Stimulated activated CD4-positive, alpha-beta T cell treated with anti-CD3 and anti-CD28 coated beads, Interleukin-1b, Interleukin-23, amount 100 ng/mL, for 48 hours (primary cell): ENCODE measurements around the gene ALOX15.
"Not testable (repeated sequence)": the region's sequence is repeated elsewhere in the genome, so short reads cannot be mapped to it uniquely, and the experiment has no call there.

Experiments used
- DNase-seq: peaks from one replicate; pipeline ENCODE4 v3.0.0-alpha.2; 2020

ALOX15 gene

DNA sequence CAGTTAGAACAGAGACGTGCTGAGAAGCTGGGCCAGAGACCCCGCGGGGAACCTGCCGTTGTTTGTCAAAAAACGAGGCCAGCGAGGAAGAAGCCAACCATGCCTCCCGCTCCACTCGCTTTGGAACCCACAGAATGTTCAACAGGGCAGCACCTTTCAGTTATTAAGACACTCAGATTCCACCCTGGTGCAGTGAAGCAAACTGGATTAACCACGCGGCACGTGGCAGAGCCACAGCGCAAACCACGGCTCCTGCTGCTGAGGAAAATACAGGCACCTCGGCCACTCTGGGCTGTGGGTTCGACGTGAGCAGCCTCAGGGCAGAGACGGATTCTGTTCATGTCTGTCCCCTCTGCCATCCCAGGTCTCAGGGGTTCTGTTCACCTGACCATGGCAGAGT, 24.4 kb downstream of the ALOX15 start:
- no peak for DNase-seq

DNA sequence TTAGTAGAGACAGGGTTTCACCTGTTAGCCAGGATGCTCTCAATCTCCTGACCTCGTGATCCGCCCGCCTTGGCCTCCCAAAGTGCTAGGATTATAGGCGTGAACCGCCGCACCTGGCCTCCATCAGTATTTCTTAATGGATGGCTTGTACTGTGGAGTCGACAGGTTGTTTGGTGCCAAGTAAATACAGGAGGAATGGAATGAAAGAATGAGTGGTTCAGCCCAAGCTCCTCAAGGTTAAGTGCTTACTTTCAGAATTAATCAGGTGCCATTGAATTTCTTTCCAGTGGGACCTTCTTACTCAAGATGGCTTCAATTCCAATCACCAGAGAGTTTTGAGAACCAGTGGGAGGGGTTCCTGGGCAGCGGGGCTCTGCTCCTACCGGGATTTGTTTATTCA, 25.0 kb downstream of the ALOX15 start:
- no peak for DNase-seq

DNA sequence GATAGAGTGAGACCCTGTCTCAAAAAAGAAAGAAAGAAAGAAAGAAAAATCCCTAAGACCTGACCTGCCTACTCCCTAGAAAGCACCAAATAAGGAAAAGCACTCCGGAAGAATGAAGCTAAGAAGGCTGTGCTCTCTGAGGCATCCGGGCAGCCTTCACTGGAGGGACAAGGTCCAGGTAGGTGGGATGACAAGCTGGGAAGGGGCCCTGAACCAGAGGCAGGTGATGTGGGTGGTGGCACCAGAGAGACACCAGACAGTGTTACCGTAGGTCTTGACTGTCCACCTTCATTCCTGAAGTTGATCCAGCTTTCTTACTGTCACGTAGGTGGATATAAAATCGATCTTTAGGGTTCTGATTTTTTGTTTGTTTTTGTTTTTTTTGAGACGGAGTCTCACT, 30.8 kb downstream of the ALOX15 start:
- DNase-seq: no peak

DNA sequence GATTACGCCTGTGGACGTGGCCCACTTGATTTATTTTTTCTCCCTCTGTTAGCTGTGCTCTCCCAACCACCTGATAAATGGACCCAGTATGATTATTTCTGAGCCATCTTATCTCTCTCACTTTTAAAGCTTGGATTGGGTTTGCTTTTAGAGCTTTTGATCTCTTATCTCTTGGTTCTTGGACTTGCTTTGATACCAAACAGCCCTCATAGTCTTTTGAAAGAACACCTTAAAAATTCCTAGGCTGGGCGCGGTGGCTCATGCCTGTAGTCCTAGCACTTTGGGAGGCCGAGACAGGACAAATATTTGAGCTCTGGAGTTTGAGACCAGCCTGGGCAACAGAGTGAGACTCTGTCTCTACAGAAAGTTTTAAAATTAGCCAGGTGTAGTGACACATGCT, 31.3 kb downstream of the ALOX15 start:
- DNase-seq: no peak

DNA sequence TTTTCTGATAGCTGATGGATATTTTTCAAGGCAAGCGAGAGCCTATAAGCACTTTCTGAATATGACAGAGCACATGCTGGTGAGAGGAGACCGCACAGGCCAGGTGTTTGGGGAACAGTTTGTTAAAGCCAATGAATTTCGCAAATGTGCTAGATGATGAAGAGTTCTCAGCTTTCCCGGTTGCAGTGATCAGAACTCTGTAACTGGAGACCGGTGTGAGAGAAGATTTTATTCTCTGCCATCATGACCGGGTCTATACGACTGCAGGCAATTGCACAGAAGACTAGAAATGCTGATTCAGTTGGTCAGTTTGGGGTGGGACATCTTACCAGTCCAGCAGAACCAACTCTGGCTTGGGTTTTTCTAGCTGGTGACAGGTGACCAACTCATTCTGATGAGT, 31.7 kb downstream of the ALOX15 start:
- no peak for DNase-seq

DNA sequence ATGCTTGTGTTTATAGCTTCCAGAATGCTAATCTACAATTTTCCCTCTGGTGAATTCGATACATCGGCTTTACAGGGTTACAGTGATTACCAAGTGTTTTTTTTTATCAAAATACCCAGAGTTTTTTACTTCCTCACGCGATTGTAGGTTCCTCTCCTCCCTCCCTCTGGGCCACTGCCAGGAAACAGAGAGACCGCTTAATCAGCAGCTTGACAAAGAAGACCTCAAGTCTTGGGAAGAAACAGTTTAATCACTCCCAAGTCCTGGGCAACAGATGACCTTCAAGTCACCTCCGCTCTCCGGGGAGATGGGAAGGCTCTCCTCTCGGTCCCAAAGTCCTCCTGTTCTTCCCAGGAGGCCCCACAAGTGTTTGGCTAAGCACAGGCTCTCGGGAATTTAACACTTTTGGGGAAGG, 33.7 kb downstream of the ALOX15 start:
- no peak for DNase-seq

DNA sequence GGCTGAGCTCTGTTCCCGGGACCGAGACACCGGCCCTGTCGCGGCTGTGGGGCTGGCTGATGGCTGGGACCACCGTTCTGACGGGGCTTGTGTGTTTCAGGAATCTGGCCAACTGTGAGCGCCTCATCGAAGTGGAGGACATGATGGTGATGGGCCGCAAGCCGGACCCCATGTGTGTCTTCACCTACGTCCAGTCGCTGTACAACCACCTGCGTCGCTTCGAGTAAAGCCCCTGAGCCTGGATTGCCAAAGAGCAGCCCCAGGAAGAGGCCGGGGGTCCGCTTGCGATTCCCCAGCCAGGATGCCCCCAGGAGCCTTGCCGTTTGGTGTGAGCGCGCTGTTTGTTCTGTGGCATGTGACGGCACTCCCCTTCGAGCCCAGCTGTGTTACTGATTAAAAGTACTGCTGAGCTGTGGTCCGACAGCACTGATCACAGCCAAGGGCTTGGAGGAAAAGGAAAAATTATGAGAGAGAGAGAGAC, 34.2 kb downstream of the ALOX15 start:
- no peak for DNase-seq

DNA sequence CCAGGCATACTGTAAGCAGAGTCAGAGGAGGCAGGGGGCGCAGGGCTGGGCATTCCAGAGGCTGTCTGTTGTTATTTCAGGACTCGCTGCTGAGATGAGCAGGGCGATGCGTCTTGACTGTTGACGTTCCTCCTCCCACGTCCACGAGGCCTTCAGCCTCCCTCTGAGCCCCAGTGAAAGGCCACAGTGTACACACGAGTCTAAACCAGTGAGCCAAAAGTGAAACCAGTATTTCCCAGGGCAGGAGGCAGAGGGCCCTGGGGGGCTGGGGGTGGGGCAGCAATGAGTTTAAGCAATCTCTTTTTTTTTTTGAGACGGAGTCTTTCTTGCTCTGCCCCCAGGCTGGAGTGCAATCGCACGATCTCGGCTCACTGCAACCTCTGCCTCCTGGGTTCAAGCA, 35.7 kb downstream of the ALOX15 start:
- DNase-seq: no peak

DNA sequence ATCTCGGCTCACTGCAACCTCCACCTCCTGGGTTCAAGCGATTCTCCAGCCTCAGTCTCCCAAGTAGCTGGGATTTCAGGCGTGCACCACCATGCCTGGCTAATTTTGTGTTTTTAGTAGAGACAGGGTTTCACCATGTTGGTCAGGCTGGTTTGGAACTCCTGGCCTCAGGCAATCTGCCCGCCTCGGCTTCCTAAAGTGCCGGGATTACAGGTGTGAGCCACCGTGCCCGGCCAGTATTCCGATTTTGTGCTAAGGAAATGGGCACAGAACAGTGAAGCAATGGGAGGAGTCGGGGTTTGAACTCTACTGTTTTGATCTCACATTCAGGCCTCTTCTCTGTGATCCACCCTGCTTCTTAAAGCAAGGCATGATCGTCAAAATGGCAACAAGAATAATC, 36.7 kb downstream of the ALOX15 start:
- not testable (repeated sequence) for DNase-seq

DNA sequence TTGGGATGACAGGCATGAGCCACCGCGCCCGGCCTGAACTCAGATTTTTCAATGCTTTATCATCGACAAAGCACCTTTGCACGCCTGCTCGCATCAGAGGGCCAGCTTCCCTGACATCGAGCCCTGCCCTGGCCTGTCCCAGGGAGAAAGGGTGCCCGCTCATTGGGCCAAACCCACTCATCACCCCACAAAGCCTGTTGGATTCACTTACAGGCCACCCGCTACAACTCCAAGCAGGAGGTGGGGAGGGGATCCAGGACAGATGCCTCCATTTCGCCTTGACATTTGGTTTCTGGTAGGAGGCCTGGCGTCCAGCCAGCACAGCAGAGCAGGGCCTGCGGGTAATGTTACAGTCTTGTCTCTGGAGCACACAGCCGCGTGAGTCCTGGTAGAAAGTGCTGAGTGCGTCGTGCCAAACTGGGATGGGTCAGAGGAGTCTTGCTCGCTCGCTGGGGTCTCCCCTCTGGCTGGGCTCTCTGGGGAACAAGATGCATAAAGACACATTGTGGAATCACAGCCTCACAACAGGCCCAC, 37.3 kb downstream of the ALOX15 start:
- DNase-seq: no peak

DNA sequence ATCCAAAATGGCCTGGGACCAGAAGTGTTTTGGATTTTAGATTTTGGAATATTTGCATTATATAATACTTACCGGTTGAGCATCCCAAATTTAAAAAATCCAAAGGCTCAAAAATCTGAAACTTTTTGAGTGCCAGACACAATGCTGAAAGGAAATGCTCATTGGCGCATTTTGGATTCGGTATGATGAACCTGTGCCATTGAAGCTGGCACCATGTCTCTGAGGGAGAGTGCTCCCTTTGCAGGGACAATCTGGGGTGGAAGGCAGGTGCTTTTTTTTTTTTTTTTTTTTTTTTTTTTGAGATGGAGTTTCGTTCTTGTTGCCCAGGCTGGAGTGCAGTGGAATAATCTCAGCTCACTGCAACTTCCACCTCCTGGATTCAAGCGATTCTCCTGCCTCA, 39.4 kb downstream of the ALOX15 start:
- no peak for DNase-seq

DNA sequence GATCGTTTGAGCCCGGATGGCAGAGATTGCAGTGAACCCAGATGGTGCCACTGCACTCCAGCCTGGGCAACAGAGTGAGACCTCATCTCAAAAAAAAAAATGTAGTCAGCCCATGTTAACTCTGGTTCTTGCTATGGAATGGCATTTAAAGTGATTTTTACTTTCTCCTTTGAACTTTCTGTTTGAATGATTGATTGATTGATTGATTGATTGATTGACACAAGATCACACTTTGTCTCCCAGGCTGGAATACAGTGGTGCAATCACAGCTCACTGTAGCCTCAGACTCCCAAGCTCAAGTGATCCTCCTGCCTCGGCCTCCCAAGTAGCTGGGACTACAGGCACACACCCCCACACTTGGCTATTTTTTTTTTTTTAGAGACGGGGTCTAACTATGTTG, 40.2 kb downstream of the ALOX15 start:
- DNase-seq: no peak

DNA sequence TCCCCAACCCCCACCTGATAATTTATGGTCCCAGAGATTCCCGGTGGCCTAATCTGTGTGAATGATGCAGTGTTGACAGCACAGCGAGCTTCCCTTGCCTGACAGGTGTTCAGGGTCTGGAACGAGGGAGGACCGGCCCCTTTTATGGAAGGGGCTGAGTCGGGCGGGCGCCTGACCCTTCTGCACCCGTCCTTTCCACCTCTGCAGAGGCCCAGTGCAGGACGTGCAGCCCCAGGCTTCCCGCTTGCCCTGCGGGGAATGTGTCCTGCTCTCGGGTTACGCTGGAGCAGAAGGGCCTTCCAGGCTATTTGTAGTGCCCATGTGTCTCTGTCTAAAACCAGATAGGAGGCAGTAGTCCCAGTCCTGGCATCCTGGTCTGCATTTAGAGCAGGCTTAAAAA, 40.9 kb downstream of the ALOX15 start:
- no peak for DNase-seq

DNA sequence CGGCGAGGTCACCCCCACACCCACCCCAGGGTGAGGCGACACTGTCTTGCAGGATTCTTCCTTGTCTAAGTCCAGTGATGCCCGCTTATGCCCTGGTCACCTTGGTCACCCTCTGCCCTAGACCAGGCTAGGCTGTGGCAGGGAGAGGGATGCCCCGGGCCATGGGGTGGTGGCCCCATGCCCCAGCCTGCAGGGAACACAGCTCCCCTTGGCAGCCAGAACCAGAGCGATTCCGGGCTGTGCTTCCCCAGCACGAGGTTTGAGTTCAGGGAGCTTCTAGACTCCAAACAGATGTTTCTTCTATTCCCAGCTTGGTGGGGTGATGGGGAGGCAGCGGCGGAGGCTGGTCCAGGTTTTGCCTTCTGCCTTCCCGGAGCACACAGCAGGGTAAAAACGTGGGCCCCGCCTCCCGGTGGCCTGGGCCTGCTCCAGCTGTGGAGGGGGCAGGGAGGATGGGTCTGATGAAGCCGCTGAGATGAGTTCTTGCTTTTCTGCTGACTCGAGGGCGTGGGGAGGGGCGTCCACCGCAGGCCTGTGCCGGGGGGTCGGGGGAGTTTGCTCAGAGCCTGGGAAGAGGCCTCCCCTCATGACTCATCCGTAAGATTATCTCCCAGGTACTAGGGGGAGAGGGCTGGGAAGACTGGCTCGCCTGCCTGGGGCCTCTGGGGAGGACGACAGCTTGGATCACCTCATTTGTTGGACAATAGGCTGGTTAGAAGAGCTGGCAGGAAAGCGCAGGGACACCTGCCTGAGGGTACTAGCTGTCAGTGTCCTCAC, 41.8 kb downstream of the ALOX15 start:
- DNase-seq: no peak

DNA sequence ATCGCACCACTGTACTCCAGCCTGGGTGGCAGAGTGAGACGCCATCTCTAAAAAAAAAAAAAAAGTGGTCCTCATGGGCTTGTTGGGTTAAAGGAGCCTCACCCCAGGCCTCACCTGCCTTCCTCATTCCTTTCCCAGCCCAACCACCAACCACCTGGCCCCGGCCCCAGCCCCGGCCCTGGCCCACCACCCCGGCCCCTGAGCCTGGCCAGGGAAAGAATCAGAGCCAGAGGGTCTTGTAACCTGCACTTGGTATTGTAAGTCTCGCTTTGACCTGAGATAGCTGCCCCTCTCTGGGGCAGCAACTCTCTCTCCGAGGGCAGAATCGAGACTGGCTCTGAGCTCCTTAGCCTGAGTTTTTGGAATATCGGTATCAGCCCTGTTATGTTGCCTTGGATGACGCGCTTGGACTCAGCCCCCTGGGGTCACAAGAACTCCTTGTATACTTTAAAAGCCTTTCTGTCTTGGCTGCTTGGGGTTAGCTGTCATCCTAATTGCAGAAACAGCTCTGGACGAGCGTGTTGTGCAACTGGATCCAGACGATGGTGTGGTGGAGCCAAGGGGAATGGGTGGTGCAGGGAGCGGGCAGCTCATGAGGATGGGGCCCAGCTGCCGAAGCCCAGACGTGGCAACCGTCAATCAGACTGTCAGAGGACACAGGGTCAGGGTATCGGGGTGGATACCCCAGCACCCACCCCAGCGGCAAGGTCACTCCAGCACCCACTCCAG, 42.5 kb downstream of the ALOX15 start:
- DNase-seq: no peak

DNA sequence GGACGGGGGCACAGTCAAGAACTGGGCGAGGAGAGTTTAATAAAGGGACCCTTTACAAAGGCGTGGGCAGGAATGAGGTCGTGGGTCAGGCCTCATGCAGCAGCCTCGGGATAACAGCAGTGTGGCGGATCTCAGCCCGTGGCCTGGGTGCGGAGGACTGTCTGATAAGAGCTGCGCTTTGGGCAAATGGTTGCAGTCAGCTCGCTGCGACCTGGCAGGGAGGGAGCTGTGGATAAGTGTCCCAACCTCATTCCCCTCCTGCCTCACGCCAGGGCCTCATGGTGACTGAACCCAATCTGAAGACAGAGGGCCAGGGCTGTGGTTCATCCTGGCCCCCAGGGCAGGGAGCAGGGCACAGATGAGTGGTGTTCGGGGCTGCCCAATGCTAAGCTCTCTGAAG, 43.5 kb downstream of the ALOX15 start:
- no peak for DNase-seq

DNA sequence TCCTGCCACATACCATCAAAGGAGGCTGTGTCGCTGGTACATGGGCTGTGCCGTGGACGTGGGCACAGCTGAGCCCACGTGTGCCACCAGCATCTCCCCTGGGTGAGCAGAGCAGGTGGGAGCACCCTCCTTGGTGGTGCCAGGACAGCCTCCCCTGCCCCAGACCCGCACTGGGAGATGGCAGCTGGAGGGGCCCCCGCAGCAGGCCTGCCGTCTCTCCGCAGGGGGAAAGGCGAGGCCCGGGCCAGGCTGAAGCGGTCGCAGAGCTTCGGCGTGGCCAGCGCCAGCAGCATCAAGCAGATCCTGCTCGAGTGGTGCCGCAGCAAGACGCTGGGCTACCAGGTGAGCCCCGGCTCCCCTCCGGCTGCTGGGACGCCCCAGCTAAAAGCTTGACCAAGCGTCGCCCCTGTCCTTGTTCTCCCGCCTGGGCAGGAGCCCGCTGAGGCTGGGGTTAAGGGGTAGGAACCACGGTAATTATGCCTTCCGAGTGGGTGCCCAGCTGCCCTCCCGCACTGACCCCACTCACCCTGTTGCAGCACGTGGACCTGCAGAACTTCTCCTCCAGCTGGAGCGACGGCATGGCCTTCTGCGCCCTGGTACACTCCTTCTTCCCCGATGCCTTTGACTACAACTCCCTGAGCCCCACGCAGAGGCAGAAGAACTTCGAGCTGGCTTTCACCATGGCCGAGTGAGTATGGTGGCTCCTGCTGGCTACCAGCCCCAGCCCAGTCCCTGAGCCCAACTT, 44.7 kb downstream of the ALOX15 start:
- DNase-seq: no peak

DNA sequence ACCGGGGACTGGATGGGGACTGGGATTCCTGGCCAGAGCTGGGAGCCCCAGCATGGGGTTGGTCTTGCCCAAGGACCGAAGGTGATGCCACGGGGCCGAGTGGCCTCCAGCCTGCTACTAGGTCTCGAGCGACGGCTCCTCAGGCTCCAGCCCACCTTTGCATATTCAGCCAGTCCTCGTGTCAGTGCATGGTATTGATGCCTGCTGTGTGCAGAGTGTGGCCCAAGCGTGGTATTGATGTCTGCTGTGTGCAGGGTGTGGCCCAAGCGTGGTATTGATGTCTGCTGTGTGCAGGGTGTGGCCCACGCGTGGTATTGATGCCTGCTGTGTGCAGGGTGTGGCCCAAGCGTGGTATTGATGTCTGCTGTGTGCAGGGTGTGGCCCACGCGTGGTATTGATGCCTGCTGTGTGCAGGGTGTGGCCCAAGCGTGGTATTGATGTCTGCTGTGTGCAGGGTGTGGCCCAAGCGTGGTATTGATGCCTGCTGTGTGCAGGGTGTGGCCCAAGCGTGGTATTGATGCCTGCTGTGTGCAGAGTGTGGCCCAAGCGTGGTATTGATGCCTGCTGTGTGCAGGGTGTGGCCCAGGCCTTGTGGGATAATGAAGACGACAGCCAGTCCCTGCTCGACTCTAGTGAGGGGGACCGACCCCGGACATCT, 45.7 kb downstream of the ALOX15 start:
- DNase-seq: not testable (repeated sequence)

DNA sequence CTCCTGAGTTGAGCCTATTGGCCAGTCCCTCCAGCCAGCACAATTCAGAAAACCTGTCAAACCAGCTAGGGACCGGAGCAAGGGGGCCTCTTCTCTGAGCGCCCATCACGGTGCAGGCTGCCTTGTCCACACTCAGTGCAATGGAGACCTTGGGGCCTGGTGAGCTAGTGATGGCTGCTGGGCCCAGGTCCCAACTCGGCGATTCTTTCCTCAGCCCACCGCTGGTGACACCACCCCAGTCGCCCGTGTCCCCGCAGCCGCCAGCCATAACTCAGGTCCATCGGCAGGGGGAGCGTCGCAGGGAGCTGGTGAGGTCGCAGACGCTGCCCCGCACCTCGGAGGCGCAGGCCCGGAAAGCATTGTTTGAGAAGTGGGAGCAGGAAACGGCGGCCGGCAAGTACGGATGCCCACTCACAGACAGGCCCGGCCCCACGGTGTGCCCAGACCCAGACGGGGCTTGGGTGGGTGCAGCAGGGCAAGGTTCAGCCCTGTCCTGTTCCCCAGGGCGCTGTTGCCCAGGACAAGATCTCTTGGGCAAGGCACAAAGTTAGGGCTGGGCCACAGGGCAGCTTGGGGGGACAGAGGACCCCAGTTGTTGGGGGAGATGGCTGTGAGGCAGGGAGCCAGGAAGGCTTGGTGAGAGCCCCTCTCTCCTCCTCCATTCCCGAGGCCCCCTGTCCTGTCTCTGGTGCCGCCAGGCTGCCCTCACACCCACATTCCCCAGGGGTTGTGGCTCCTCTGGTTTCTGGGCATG, 46.4 kb downstream of the ALOX15 start:
- peak; percentile 44 for DNase-seq

DNA sequence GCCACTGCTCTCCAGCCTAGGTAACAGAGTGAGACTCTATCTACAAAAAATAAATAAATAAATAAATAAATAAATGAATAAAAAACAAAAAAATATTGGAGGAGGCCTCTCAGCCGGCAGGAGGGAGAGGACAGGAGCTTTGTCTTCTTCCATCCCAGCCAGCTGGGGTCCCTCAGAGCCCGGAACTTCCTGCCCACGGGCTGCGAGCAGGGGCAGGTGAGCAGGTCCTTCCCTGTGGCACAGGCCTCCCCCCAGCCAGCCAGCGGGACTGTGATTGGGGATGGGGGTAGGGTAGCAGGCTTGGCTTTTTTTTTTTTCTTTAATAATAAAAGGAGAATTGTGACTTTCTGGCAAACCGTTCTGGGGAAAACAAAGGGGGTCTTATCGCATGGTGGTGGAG, 47.1 kb downstream of the ALOX15 start:
- no peak for DNase-seq

DNA sequence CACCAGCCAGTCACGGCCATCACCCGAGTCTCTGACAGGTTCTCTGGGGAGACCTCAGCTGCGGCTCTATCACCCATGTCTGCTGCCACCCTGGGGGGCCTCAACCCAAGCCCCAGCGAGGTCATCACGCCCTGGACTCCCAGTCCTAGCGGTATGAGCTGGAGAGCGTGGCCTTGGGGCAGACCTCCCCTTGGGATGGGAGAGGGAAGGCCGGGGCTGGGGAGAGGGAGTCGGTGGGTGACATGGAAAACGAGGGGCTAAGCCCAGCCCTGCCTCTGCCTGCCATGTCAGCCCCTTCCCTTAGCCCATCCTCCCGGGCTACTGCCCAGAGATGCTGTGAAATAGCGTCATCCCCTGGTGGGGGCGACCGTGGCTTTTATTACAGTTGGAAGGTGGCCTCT, 48.5 kb downstream of the ALOX15 start:
- no peak for DNase-seq
